Fibroblast of the conjunctiva (primary cell): ENCODE results near the gene FFAR3.
"Not testable (repeated sequence)": the region's sequence is repeated elsewhere in the genome, so short reads cannot be mapped to it uniquely, and the experiment has no call there.

Experiments used
- DNase-seq: peaks from one replicate; pipeline ENCODE4 v3.0.0-alpha.2; 2010; ENCODE audit warnings: low read depth

Gene FFAR3

DNA sequence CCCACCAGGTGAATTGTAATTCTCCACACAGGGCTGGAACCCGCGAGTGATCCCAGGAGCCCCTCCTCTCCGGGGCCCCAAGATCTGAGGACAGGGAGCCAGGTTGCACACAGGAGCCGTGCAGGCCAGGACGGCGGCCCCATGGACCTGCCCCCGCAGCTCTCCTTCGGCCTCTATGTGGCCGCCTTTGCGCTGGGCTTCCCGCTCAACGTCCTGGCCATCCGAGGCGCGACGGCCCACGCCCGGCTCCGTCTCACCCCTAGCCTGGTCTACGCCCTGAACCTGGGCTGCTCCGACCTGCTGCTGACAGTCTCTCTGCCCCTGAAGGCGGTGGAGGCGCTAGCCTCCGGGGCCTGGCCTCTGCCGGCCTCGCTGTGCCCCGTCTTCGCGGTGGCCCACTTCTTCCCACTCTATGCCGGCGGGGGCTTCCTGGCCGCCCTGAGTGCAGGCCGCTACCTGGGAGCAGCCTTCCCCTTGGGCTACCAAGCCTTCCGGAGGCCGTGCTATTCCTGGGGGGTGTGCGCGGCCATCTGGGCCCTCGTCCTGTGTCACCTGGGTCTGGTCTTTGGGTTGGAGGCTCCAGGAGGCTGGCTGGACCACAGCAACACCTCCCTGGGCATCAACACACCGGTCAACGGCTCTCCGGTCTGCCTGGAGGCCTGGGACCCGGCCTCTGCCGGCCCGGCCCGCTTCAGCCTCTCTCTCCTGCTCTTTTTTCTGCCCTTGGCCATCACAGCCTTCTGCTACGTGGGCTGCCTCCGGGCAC, 6.7 kb upstream of the FFAR3 start:
- no peak for DNase-seq

DNA sequence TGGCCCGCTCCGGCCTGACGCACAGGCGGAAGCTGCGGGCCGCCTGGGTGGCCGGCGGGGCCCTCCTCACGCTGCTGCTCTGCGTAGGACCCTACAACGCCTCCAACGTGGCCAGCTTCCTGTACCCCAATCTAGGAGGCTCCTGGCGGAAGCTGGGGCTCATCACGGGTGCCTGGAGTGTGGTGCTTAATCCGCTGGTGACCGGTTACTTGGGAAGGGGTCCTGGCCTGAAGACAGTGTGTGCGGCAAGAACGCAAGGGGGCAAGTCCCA, 6.1 kb upstream of the FFAR3 start:
- DNase-seq = no peak

DNA sequence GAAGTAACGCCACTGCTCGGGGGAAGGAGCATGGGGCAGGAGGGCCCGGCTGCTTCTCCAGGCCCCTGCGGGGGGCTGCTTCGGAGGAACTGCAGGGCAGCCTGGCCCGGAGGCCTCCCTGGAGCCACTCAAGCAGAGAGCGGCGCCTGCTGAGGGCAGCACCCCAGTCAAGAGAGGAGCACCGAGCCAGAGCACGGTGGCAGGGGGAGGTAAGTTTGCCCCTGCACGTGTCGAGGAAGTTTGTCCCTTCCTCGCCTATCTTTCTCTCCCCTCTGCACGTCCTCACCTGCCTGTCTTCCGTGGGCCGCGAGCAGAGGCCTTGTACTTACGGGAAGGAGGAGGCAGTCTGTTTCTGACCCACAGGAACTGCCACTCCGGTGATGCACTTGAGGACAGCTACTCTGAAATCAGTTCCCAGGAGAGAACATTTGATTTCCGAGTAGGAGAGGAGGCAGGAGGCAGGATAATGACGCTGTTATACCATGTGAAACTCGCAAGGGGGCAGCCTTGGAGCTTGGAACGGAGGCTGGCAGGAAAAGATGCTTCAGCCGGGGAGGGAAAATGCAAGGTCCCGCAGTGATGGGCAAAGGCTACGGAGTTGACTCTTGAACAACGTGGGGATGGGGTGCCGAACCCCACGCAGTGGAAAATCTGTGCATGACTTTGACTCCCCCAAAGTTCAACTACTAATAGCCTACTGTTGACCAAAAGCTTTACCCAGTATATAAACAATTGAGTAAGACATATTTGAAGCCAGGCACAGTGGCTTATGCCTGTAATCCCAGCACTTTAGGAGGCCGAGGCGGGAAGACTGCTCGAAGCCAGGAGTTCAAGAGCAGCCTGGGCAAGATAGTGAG, 5.6 kb upstream of the FFAR3 start:
- DNase-seq = peak; percentile 57

DNA sequence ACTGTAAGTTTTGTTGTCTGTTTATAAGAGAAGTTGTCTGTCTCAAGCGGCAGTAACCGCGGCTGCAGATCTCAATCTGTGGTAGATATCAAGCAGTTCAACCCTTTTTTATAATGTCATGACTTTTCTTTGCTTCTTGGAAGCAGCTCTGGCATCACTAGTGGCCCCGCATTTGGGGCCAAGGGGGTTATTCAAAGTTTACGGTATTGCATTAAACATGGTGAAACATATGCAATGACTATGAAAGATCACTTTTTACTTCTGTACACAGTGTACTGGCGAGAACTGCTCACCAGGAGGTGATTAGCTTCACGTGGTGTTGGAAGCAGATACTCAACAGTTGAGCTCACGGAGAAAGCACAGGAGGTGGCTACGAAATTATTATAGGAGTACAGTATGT, 4.6 kb upstream of the FFAR3 start:
- DNase-seq = peak; percentile 47

DNA sequence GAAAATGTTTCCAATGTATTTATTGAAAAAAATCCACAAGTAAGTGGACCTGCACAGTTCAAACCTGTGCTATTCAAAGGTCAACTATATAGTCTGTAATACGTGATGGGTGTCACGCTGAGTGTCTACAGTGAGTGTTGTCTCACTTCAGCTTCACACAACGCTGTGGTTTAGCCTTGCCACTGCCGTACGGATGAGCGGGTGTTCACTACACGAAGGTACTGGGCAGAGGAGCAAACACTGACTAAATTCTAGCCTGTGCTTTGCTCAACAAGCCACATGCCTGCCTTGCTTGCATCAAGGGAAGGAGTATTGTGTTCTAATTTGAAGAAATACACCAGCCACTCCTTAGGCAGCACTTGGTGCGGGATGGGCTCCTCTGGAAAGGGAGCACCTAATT, 3.4 kb upstream of the FFAR3 start:
- no peak for DNase-seq

DNA sequence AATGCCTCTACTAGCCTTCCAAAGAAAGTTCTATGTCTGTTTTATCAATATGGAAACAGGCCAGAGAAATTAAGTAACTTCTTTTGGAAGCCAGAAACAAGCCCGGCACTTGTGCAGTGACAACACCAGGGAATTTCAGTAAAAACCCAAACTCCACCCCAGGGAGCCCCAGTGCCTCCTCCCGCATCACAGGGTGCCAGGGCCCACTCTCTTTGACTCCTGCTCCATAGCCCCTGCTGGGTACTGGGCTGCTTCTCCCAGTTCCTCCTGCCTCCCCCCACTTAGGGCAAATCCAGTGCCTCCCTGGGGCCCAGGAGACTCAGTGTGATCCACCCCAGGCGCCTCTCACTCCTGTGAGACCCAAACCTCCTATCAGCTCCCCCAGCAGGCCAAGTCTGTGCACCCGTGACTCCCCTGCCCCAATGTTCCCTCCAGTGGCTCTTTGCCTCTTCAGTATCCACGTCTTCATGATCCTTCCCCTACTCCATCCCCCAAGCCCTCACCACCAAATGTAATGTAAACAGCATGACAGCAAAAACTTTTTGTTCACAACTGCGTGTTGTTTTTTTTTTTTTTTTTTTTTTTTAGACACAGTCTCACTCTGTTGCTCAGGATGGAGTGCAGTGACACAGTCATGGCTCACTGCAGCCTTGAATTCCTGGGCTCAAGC, 2.3 kb upstream of the FFAR3 start:
- DNase-seq = no peak

DNA sequence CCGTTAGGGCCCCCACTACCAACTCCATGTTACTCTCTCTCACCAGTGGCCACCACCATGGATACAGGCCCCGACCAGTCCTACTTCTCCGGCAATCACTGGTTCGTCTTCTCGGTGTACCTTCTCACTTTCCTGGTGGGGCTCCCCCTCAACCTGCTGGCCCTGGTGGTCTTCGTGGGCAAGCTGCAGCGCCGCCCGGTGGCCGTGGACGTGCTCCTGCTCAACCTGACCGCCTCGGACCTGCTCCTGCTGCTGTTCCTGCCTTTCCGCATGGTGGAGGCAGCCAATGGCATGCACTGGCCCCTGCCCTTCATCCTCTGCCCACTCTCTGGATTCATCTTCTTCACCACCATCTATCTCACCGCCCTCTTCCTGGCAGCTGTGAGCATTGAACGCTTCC, 574 bp downstream of the FFAR3 start:
- not testable (repeated sequence) for DNase-seq

DNA sequence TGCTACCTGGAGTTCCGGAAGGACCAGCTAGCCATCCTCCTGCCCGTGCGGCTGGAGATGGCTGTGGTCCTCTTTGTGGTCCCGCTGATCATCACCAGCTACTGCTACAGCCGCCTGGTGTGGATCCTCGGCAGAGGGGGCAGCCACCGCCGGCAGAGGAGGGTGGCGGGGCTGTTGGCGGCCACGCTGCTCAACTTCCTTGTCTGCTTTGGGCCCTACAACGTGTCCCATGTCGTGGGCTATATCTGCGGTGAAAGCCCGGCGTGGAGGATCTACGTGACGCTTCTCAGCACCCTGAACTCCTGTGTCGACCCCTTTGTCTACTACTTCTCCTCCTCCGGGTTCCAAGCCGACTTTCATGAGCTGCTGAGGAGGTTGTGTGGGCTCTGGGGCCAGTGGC, 1.1 kb downstream of the FFAR3 start:
- not testable (repeated sequence) for DNase-seq

DNA sequence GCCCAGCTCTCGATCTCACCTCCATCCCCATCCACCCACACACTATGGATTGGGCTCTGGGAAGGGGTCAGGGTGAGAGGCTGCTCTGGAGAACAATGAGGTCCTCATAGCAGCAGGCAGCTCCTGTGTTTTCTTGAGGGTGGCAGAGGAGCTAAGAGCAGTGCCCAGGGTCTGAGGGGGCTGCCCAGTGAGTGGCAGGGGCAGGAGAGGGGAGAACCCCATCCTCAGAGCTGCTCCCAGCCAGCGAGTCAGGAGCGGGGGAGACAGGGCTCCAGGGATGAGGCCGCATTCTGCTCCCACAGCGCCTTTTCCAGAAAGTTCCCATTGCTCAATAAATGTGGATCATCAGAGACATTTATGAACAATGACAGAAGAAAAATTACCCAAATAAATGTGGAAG, 1.8 kb downstream of the FFAR3 start:
- DNase-seq = not testable (repeated sequence)

DNA sequence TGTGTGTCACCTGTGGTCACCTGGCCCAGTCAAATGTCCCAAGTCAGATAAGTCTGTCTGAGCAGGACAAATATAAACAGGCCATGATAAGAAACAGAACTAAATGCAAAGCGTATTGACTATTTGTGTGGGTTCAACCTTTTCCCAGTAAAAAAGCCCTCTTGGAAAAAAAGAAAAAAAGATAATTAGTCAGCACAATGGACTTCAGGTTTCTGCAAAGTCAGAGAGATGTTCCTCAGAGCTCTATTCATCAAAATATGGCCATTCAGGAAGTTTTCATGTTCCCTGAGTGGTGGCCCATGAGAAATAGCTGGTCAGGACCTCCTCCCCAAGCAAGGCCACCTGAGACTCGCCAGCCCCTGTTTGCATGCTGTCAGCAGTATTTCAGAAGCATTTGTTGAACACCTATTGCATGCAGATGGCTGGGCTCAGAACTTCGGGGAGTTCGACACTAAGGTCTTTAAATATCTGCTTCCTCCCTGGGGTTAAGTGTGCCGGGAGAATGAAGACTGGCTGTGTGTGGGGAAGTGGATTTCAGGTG, 2.7 kb downstream of the FFAR3 start:
- DNase-seq = no peak

DNA sequence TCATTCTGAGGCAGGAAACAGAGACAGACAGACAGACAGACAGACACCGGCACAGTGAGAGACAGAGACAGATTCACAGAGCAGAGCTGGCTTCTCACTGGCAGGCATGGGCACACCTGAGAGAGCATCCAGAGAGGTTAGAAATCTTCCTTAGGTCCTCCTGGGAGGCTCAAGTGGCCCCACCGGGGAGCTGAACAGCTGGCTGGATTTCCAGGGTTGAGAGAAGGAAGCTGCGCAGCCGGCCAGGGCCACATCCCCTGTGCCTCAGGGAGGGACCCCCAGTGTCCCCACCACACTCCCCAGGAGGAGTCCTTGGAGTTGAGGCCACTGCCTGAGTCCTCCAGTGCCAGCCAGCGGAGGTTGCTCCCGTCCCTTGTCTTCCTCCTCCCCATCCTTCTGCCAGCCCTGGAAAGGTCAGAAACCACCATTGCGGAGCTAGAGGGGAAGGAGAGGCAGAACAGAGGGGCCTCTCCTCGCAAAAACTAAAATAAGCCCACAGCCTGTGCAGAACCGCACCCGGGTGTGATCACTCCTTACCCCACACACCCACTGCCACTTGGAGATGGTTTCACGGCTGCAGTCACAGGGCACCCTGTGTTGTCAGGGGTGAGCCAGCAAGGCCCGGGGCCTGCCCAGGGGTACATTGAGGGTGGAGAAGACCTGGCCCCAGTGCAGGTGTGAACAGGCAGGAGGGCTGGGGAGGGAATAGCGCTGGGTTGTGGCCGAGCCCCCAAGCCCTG, 4.2 kb downstream of the FFAR3 start:
- DNase-seq = no peak

DNA sequence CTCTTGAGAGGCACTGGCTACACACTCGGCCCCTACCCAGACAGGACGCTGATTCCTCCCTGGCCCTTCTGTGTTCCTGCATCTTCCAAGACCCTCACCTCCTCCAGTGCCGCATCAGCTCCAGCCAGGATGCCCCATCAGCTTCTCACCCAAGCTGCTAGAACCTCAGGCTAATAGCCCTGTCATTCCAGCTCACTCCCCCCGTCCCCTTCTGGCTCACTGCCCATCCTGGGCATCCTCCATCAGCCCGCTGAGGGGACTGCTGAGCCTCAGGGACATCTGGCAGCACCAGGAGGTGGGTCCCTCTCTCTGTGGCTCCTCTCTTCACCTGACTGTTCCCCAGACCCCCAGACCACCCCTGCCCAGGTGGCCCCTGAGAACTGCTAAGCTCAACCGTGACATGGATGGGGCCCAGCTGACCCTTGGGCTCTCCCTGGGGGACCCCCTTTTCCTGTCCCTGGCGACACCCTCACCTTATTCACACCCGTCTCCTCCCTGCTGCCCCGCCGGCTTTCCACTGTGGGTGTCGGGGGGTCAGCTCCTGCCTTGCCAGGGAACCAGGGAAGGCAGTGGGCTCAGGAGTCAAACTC, 4.8 kb downstream of the FFAR3 start:
- DNase-seq = no peak

DNA sequence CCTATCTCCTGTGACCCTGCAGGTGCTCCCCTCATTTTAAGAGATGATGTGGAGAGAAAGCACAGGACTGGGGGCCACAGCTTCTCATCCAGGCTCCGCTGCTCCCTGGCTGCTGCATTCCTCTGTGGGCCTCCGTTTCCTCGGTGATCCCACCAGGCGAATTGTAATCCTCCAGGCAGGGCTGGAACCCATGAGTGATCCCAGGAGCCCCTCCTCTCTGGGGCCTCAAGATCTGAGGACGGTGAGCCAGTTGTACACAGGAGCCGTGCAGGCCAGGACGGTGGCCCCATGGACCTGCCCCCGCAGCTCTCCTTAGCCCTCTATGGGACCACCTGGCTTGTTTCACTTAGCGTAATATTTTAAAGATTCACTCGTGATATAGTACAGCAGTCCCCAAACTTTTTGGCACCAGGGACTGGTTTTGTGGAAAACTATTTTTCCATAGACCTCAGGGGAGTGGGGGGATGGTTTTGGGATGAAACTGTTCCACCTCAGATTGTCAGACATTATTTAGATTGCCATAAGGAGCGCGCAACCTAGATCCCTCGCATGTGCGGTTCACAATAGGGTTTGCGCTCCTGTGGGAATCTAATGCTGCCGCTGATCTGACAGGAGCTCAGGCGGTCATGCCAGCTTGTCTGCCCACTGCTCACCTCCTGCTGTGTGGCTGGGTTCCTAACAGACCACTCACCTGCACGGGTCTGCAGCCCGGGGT, 5.6 kb downstream of the FFAR3 start:
- DNase-seq = no peak

DNA sequence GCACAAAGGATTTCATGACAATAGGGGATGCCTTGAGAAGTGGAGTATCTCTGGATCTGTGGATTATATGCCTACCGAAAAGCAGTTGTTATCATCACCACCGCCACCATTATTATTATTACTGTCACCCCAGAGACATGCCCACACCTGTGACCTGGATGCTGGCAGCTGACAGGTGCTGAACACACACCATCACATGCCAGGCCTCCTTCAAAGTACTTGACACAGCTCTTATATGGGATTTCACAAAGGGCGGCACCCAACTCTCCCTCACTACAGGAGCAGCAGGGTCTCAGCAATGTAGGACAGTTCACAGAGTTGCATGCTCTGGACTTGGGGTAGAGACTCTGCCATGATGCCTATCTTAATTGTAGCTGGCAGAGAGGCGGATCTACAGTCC, 7.0 kb downstream of the FFAR3 start:
- DNase-seq = no peak

DNA sequence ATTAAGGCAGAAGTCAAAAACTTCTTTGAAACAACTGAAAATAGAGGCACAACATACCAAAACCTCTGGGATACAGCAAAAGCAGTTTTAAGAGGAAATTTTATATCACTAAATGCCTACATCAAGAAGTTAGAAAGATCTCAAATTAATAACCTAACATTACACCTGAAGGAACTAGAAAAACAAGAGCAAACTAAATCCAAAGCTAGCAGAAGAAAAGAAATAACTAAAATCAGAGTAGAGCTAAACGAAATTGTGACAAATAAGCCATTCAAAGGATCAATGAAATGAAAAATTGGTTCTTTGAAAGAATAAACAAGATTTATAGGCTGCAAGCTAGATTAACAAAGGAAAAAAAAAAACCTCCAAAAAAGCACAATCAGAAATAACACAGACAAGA, 10.1 kb downstream of the FFAR3 start:
- DNase-seq = no peak

DNA sequence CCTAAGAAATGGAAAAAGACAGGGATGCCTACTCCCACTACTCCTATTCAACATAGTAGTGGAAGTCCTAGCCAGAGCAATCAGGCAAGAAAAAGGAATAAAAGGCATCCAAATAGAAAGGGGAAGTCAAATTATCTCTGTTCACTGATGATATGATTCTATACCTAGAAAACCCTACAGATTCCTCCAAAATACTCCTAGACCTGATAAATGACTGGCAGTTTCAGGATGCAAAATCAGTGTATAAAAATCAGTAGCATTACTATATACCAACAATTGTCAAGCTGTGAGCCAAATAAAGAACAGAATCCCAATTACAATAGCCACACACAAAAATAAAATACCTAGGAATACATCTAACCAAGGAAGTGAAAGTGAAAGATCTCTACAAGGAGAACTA, 11.3 kb downstream of the FFAR3 start:
- DNase-seq = no peak

DNA sequence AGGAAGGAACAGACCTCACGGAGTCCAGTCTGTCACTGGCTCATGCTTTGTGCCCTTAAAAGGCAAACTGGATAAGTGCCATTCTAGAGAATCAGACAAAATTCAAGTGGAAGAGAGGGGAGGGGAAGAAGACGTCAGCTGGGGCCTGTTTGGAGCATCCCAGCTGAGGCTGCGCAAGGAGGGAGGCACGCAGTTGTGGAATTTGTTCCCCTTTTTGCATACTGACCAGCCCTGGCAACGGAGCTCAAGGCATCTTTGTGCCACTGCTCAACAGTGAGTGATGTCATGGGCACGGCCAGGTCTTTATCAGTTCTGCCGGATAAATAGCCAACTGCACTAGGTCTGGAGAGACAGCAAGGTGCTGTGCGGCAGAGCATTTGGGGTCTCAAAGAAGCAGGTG, 12.5 kb downstream of the FFAR3 start, which contains the start of gene GPR42:
Gene GPR42, plus strand, starts transcription at position 347 of the 400 bp plus-strand sequence. CDS start 292 bp downstream, outside the sequence.
- no peak for DNase-seq

DNA sequence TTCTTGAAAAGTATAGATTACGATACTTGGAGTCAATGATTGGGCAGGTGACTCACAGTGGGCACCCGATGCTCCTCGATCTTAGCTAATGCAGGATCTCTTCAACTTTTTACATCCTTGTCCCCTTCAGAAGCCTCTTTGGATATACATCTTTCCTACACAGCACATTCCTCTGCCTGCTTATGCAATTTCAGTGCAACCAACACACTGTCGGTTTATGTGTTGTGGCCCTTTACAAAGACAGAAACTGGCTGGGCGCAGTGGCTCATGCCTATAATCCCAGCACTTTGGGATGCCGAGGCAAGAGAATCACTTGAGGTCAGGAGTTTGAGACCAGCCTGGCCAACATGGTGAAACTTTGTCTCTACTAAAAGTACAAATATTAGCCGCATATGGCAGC, 15.2 kb downstream of the FFAR3 start:
- DNase-seq = no peak

DNA sequence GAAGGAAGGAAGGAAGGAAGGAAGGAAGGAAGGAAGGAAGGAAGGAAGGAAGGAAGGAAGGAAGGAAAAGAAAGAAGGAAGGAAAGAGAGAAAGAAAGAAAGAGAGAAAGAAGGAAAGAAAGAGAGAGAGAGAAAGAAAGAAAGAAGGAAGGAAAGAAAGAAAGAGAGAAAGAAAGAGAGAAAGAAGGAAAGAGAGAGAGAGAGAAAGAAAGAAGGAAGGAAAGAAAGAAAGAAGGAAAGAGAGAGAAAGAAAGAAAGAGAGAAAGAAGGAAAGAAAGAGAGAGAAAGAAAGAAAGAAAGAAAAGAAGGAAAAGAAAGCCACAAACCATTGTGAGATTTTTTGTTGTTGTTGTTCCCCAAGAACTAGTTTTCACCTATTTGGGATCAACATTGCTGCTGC, 15.8 kb downstream of the FFAR3 start:
- not testable (repeated sequence) for DNase-seq

DNA sequence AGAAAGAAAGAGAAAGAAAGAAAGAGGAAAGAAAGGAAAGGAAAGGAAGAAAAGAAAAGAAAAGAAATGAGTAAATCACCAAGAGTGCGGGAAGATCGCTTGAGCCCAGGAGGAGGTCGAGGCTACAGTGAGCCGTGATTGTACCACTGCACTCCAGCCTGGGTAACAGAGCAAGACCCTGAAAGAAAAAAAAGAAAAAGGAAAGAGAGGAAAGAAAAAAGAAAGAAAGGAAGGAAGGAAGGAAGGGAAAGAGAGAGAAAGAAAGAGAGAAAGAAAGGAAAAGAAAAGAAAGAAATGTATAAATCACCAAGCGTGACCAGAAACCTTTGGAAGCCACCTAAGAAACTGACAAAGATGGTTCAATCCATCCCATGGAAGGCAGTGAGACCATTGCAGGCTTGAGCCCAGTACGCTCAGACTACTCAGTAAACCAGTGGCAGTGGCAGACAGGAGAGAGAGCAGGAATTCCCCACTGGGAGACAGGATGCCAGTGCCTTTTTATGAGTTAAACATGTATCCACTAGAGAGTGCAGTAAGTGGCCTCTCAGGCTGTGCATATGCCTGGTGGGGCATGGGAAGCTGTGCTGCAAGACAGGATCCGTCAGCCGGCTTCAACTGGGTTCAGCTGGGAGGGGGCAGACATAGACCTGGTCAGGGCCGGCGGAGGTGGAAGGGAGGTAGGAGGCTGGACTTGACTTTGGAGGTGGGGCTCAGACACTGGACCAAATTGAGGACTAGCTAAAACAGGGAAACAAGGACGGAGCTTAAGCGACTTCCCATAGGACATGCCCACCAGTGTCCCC, 17.4 kb downstream of the FFAR3 start:
- no peak for DNase-seq
